Right lobe of liver (tissue), 6 donors: ENCODE results near the gene SLC25A10. TPM values are rescaled to one million over a fixed set of nuclear protein-coding genes. Genes with fewer than 3 reads are reported as not detected.
A peak's percentile ranks its signal among the peaks of the same experiment; 100 is the strongest.

ENCODE experiments used
- ATAC-seq, 4 donors: fragments of 200-7000 bp; cut with Tn5 transposase; one replicate each; pipeline ENCODE4 v1.9.1; 2020; ENCODE audit warnings: mild to moderate bottlenecking in 4 of 4, moderate library complexity in 4 of 4
- DNase-seq, 3 donors: peaks; one replicate each; pipeline ENCODE4 v3.0.0-alpha.2; 2020
- H3K27ac ChIP-seq, 3 donors: fragments of 200-600 bp; one replicate each; pipeline ENCODE4 v1.8.0; 2022
- H3K27me3 ChIP-seq, 2 donors: fragments of 200-600 bp; one replicate each; pipeline ENCODE4 v1.8.0; 2022
- H3K36me3 ChIP-seq, 4 donors: fragments of 200-600 bp; sonication (generic) in 1 of 4; one replicate each; pipeline versions ENCODE4 v1.5.1 to v1.8.0; 2017 to 2022; ENCODE audit warnings: control low read depth in 1 of 4
- H3K4me1 ChIP-seq, 4 donors: fragments of 200-600 bp; sonication (generic) in 1 of 4; one replicate each; pipeline versions ENCODE4 v1.5.1 to v1.8.0; 2017 to 2022; ENCODE audit warnings: control low read depth in 1 of 4
- H3K4me3 ChIP-seq, 3 donors: fragments of 200-600 bp; one replicate each; pipeline ENCODE4 v1.8.0; 2022
- H3K9me3 ChIP-seq, 4 donors: fragments of 200-600 bp; sonication (generic) in 1 of 4; one replicate each; pipeline versions ENCODE4 v1.5.1 to v1.8.0; 2017 to 2022; ENCODE audit warnings: control low read depth in 1 of 4
- CTCF ChIP-seq, 4 donors: fragments of 200-600 bp in 3 of 4; fragments of 450-650 bp in 1 of 4; IDR thresholded peaks; one replicate each; pipeline versions ENCODE4 v1.5.1 to v1.8.0; 2016 to 2022; ENCODE audit warnings: antibody characterized with exemption in 4 of 4, mild to moderate bottlenecking in 2 of 4
- POLR2A ChIP-seq: fragments of 450-650 bp; IDR thresholded peaks from one replicate; pipeline ENCODE4 v1.6.1; 2017; ENCODE audit warnings: antibody characterized with exemption, mild to moderate bottlenecking
- WGBS: methylation state at CpG from one replicate; pipeline ENCODE4 v1.1.6; 2018; ENCODE audit warnings: low coverage, low lambda C conversion rate; ENCODE audit not compliant: insufficient coverage; ENCODE audit errors: missing lambda C conversion rate; 5-methylcytosine and 5-hydroxymethylcytosine counted together
- intact Hi-C, 2 donors: fragments of 100-400 bp; cut with DNase I; formaldehyde crosslinking; loops; one replicate each; pipeline versions ENCODE4 v1.11.2 to v1.14.1; 2022
- total RNA-seq, 6 experiments: library from RNA; depleted of rRNA in 2 of 6; stranded (reverse); fragments of >200 nt in 2 of 6; fragmentation: NEBNext Ultra II Directional in 3 of 6; extraction: Animal tissue kit (Norgen Biotek cat#: 25700) in 3 of 6; gene quantifications; one replicate each; pipeline versions ENCODE4 v1.1.0 to v1.2.4, GENCODE V29; 2016 to 2023
- donor health status: DM: no; HTN: yes; CAD: no.
- donor health status: DM: no; HTN: no; CAD: no.
- donor health status: DM: no; HTN: no; CAD: no.
- donor health status: DM: no; HTN: yes; CAD: no.
- donor health status: DM: no; HTN: yes; CAD: no.

Gene SLC25A10
- total RNA-seq, 6 experiments from 2014 or later: 35.6 to 92.0 (median 72.7) TPM

- H3K4me1 ChIP-seq: peaks cover 0 to 27% (median 12%) of the 10 kb centered on the region in 4 donors
- ATAC-seq (no peak), DNase-seq (peak in 2 of 3 donors; percentile 53 to 56)
- H3K36me3 ChIP-seq: peaks cover 0 to 7% (median 2%) of the 10 kb centered on the region in 4 donors
- H3K27ac ChIP-seq: no peak overlapping the region
- intact Hi-C loops: no loop called here
- H3K4me3 ChIP-seq: no peak overlapping the region
- H3K27me3 ChIP-seq: no peaks in the 10 kb centered on the region
- H3K9me3 ChIP-seq: no peaks in the 10 kb centered on the region
- WGBS: 44% methylated on average over 6 of the region's 33 CpGs
- TF ChIP-seq CTCF (IDR thresholded peaks at IDR 0.05): no peak
- no peak for TF ChIP-seq POLR2A
These were observed 7.6 kb downstream of the SLC25A10 start for GRCh38 chr17:81719410-81720266.

- Histone ChIP-seq H3K27me3 (no peaks in the 10 kb centered on the region), H3K4me3 (no peak overlapping the region), H3K4me1 (peaks cover 0 to 27% (median 8%) of the 10 kb centered on the region in 4 donors), H3K36me3 (peaks cover 0 to 7% (median 2%) of the 10 kb centered on the region in 4 donors), H3K9me3 (no peaks in the 10 kb centered on the region), H3K27ac (no peak overlapping the region)
- intact Hi-C loops: no loop called here
- peak in 1 of 3 donors; percentile 50 for DNase-seq
- ATAC-seq: no peak
- TF ChIP-seq CTCF (IDR thresholded peaks at IDR 0.05) (no peak), POLR2A (no peak)
- WGBS: 82% methylated on average over 7 of the region's 33 CpGs
These were observed 8.4 kb downstream of the SLC25A10 start for GRCh38 chr17:81720267-81721071.

GRCh38 chr17:81722184-81723120, 10.4 kb downstream of the SLC25A10 start:
- TF ChIP-seq POLR2A (no peak), CTCF (IDR thresholded peaks at IDR 0.05) (no peak)
- Histone ChIP-seq H3K27me3 (no peaks in the 10 kb centered on the region), H3K4me3 (no peak overlapping the region), H3K36me3 (peaks cover 0 to 7% (median 2%) of the 10 kb centered on the region in 4 donors), H3K27ac (peak overlapping the region in 2 of 3 donors; percentile 6 to 50), H3K9me3 (no peaks in the 10 kb centered on the region), H3K4me1 (peaks cover 0 to 31% (median 12%) of the 10 kb centered on the region in 4 donors)
- DNase-seq (peak; percentile 89 to 98 (median 97)), ATAC-seq (peak; percentile 85 to 91 (median 89))
- WGBS: 25% methylated on average over 6 of the region's 10 CpGs
- intact Hi-C loops: no loop called here

- Histone ChIP-seq H3K27ac (peak overlapping the region in 1 of 3 donors; percentile 50), H3K4me3 (no peak overlapping the region), H3K4me1 (peaks cover 0 to 37% (median 15%) of the 10 kb centered on the region in 4 donors), H3K36me3 (no peaks in the 10 kb centered on the region), H3K9me3 (no peaks in the 10 kb centered on the region), H3K27me3 (no peaks in the 10 kb centered on the region)
- 30% methylated on average over 11 of the region's 12 CpGs for WGBS
- TF ChIP-seq CTCF (IDR thresholded peaks at IDR 0.05) (no peak), POLR2A (peak; percentile 11)
- intact Hi-C loops: no loop called here
- DNase-seq: no peak
- ATAC-seq: no peak
These were observed 11.6 kb downstream of the SLC25A10 start for GRCh38 chr17:81723651-81724209.
